SK-N-SH (cell line): ENCODE measurements around the gene DOK4.
"Not testable (repeated sequence)": the region's sequence is repeated elsewhere in the genome, so short reads cannot be mapped to it uniquely, and the experiment has no call there.

Experiments used
- CTCF ChIP-seq: fragments of 200-600 bp; sonication (generic); IDR thresholded peaks from 2 replicates; pipeline ENCODE4 v1.6.1; 2017; ENCODE audit warnings: antibody characterized with exemption, mild to moderate bottlenecking, moderate library complexity
- ELF1 ChIP-seq: IDR thresholded peaks from 2 replicates; pipeline ENCODE4 v1.4.0; 2012
- EP300 ChIP-seq, 2 experiments: IDR thresholded peaks; 2 replicates each; pipeline versions ENCODE4 v1.4.0 to v1.6.1; 2012; ENCODE audit warnings: borderline replicate concordance in 1 of 2, low read depth in 1 of 2, low read length in 1 of 2
- EZH2phosphoT487 ChIP-seq: fragments of 200-600 bp; sonication (generic); IDR thresholded peaks from 2 replicates; pipeline ENCODE4 v1.6.1; 2017; ENCODE audit warnings: low read depth, mixed run types, mild to moderate bottlenecking, antibody characterized with exemption, moderate library complexity, borderline replicate concordance
- FOXM1 ChIP-seq: IDR thresholded peaks from 2 replicates; pipeline ENCODE4 v1.4.0; 2012; ENCODE audit warnings: low read depth, mild to moderate bottlenecking
- GABPA ChIP-seq: IDR thresholded peaks from 2 replicates; pipeline ENCODE4 v1.4.0; 2012; ENCODE audit warnings: low read depth, mild to moderate bottlenecking
- JUND ChIP-seq: IDR thresholded peaks from 2 replicates; pipeline ENCODE4 v1.4.0; 2012
- NRF1 ChIP-seq: IDR thresholded peaks from 2 replicates; pipeline ENCODE4 v1.6.1; 2012; ENCODE audit warnings: low read depth, mild to moderate bottlenecking, low read length
- PBX3 ChIP-seq: IDR thresholded peaks from 2 replicates; pipeline ENCODE4; 2012
- POLR2AphosphoS5 ChIP-seq: IDR thresholded peaks from 2 replicates; pipeline ENCODE4 v1.6.1; 2012; ENCODE audit warnings: low read depth, low read length
- RCOR1 ChIP-seq: fragments of 150-350 bp; IDR thresholded peaks from 2 replicates; pipeline ENCODE4 v1.6.1; 2017; ENCODE audit warnings: antibody characterized with exemption, low read length
- SMC3 ChIP-seq: IDR thresholded peaks from 2 replicates; pipeline ENCODE4 v1.6.1; 2012; ENCODE audit warnings: low read depth, low read length, improper control_type of control experiment
- USF2 ChIP-seq: fragments of 150-350 bp; IDR thresholded peaks from 2 replicates; pipeline ENCODE4 v1.6.1; 2017; ENCODE audit warnings: antibody characterized with exemption, low read length, low read depth, borderline replicate concordance

GRCh38 chr16:57439947-57440346 is 46.3 kb downstream of the DOK4 start:
- TF ChIP-seq CTCF; POLR2AphosphoS5; FOXM1; NRF1; SMC3; RCOR1; GABPA; EP300 (IDR thresholded peaks at IDR 0.05; ENCODE audit: borderline replicate concordance in 1 of 2, low read depth in 1 of 2, low read length in 1 of 2); EZH2phosphoT487; USF2; PBX3; JUND; ELF1: not testable (repeated sequence)
